HuH-7.5 (cell line): Measurements from ENCODE around the gene COMTD1.
"Not testable (repeated sequence)": the region's sequence is repeated elsewhere in the genome, so short reads cannot be mapped to it uniquely, and the experiment has no call there.

Source experiments
- DNase-seq: peaks from one replicate; pipeline ENCODE4 v3.0.0; 2011; ENCODE audit warnings: low spot score

The COMTD1 gene

GRCh38 chr10:75221492-75221891 is 14.3 kb downstream of the COMTD1 start:
- not testable (repeated sequence) for DNase-seq

DNA sequence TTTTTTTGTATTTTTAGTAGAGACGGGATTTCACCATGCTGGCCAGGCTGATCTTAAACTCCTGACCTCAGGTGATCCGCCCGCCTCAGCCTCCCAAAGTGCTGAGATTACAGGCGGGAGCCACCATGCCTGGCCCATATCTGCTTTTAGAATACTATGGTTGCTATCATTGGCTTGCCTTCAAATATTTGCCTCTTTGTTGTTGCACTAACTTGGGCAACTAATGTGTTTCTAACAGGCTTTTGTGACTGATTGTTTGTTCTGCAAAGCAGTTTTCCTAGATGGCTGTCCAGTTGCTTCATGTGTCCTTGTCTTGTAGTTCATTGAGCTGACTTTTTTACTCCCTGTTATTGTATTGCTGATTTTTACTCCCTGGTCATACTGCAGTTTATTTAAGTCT is 15.5 kb downstream of the COMTD1 start:
- no peak for DNase-seq

- no peak for DNase-seq
Measured at GRCh38 chr10:75212343-75212742, 23.4 kb downstream of the COMTD1 start.

DNA sequence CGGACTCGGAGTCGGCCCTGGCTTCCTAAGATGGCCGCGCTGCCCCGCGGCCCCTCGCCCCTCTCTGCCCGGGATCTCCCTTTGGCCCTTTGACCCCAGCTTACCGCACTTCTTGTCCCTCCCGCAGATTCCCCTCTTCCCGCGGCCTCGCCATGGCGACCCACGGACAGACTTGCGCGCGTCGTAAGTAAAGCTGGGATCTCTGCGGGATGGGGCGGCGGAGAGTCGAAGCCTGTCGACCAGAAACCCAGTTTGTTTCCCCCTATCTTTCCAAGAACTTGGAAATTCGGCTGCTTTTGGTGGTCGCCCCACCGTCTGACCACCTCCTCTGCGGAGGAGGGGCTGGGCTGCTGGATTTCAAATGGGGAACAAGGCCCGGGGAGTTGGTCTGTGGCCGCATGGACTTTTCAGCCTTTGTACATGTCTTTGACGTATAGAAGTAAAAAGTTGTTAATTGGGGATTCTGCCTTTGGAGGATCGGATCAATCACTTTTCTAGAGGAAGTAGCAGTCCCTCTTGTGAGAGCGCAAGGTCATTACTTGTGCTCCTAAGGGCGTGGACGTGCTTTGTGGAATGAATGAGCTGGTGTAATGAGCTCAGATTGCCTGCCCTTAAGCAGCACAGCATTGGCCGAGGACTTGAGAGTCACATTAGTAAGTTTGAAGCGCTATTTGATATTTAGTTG is 24.6 kb downstream of the COMTD1 start:
- no peak for DNase-seq

GRCh38 chr10:75210282-75211006 is 25.3 kb downstream of the COMTD1 start, which contains the start of gene VDAC2:
VDAC2 (plus strand) TSS chr10:75210796; CDS start chr10:75211159, 363 bp downstream.
- DNase-seq = peak; percentile 55

- DNase-seq = peak; percentile 44
Measured at GRCh38 chr10:75209921-75210281, 25.9 kb downstream of the COMTD1 start.

DNA sequence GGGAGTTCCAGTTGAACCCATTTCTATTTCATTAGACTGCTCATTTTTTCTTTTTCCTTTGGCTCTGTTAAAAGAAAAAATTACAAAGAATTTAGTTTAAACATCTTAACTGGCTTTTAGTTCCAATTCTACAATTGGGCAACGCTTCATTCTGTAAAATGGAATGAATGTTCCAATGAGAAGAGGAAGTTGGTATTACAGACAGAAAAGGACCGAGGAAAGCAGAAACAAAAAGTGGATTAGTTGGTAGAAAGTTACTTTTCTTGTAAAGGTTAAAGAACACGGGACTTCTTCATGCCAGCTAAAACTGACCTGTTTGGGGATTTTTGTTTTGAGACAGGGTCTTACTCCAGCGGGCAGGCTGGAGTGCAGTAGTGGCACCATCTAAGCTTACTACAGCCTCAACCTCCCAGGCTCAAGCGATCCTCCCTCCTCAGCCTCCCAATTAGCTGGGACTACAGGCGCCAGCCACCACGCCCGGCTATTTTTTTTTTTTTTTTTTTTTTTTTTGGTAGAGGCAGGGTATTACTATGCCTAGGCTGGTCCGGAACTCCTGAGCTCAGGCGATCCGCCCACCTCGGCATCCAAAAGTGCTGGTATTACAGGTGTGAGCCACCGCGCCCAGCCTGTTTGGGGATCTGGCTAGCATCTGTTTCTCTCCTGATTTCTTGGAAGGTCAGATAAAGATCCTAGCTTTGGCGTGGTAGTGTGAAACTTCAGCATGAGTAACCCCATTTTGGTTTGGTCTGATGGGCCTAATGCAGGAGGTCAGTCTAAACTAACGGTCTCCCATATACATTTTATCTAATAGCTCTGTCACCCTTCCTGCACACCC is 26.5 kb downstream of the COMTD1 start:
- no peak for DNase-seq

GRCh38 chr10:75208181-75208580 is 27.6 kb downstream of the COMTD1 start:
- DNase-seq = no peak

DNA sequence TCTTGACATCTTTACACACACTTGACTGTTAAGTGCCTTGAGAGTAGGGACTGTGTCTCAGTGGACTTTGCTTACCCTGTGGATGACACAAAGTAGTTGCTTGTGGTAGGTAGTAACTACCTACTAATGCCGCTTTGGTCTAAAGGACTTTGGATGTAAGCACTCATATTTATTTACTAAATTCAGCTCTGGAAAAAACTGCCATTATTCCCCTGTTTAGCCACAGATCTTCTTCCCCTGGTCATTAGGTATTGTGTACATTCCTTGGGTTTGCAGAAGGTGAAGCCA is 28.0 kb downstream of the COMTD1 start:
- no peak for DNase-seq

DNA sequence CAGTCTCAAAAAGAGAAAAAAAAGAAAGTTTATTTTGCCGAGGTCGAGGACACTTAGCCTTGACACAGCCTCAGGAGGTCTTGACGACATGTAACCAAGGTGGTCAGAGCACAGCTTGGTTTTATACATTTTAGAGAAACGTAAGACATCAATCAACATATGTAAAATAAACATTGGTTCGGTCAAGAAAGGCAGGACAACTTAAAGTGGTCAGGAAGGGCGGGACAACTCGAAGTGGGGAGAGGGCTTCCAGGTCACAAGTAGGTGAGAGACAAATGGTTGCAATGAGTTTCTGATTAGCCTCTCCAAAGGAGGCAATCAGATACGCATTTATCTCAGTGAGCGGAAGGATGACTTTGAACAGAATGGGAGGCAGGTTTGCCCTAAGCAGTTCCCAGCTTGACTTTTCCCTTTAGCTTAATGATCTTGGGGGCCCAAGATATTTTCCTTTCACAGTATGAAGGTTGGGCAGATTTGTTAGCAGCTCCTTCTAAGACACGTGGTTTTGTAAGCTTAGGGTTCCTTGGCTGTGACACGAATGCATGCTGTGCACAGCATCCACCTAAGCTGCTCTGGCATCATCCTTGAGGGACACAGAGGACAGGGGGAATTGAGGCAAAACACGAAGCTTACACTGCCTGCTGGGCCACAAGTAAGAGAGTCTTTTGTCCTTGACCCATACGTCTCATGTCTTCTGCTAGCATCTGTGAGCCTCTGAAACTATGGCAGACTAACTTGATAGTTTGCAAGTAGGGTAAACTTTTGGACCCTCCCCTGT is 28.5 kb downstream of the COMTD1 start:
- no peak for DNase-seq

GRCh38 chr10:75206638-75207037 is 29.1 kb downstream of the COMTD1 start:
- not testable (repeated sequence) for DNase-seq

- no peak for DNase-seq
Measured at GRCh38 chr10:75205908-75206307, 29.8 kb downstream of the COMTD1 start.

- DNase-seq = no peak
Measured at GRCh38 chr10:75203724-75204123, 32.0 kb downstream of the COMTD1 start.

- DNase-seq = not testable (repeated sequence)
Measured at GRCh38 chr10:75203046-75203620, 32.6 kb downstream of the COMTD1 start.

DNA sequence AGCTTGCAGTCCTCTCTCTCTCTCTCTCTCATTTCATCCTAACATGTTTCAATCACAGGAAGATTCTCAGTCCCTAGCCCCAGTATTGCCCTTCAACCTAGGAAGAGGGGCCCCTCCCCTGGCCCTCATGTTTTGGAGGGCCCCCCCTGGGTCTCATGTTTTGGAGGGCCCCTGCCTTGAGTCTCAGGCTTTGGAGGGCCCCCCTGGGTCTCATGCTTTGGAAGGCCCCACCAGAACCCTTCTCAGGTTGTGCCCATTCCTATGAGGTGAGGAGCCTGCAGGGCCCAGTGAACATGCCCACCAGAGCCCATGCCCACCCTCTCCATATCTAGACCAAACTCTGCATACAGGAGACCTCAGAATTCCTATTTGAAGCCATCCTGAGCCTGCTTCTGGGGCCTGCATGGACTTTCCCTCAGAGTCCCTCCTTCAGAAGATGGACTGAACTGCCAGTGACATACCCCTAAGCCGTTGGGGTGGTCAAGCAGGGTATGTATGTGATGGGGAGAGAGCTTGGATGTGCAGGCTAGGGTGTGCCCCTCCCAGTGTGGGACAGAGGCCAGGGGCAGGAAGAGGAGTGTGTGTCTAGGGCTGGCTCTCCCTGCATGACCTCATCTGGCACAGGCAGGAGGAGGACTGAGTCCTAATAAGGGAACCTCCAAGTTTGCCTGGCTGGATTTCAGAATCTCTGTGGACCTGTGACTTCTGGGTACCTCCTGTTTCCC is 33.3 kb downstream of the COMTD1 start:
- DNase-seq = no peak

DNA sequence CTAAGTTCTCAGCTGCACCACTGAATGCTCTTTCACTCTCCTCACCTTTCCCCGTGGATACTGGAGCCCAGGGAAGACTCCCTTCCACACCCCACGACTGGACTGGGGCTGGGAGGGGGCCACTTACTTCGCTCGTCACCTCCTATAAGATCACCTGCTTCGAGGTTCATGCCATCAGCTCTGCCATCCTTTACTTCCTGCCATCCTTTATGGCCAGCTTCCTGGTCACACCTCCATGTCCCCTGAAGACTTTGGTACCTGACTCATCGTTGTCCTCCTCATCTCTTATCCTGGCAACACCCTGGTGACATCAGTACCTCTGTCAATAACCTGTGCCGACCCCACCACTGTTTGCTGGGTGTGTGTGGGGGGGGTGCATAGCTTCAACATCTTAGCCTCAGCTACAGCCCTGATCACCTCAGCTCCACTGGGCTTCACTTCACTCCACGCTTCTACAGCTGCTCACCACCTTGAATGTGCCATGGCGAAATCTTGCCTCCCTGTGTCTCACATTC is 33.9 kb downstream of the COMTD1 start:
- DNase-seq = no peak

- not testable (repeated sequence) for DNase-seq
Measured at GRCh38 chr10:75199949-75200348, 35.8 kb downstream of the COMTD1 start.

GRCh38 chr10:75197906-75198305 is 37.9 kb downstream of the COMTD1 start:
- DNase-seq = no peak

DNA sequence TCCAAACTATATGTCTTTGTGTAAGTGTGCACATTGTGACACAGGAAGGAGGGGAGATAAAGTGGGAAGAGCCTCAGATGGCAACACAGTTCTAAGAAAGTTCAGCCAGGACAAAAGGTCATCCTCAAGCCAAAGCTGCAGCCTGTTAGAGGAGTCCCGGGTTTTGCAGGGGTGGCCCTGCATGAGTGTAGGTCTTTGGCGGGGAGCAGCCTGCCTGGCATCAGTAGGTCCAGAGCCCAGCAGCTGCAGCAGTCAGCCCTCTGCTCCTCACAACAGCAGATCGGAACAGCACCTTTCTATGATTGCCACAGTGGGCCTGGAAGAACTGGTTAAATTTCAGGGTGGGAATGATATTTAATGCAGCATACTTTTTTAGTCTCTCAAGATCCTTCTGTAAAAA is 38.7 kb downstream of the COMTD1 start:
- no peak for DNase-seq

DNA sequence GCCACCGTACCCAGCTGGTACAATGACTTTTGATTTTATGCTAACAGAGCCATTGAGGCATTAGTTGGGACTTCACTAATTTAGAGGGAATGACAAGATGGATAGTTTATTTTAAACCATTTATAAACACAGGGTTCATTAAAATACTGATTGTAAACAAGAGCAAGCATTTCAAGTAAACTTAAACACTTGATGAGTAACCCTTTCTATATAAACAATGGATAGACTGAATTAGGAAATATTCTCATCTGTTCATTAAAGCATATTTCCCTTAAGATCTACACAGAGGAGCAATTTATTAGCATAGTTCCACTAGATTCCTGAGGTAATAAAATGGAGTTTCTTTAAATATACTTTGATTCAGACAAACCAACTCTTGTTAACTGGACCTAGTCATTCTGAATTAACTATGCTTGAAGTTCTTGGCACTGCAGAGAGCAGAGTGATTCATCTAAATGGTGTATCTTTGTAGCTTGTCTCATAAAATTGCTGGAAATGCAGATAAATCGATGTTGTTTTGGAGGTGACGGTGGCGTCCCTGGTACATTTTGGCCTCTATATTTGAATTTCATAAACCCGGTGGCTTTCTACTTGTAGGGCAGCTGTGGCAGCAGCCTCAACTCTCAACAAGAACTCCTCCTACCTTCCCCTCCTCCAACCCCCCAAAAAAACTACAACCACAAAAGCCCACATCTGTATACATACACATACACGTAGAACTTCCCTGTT is 40.6 kb downstream of the COMTD1 start:
- no peak for DNase-seq
